GM19099 (cell line): Measurements from ENCODE around the gene FAU.

Experiments used
- POLR2A ChIP-seq: IDR thresholded peaks from 3 replicates; pipeline ENCODE4 v1.6.1; 2011; ENCODE audit warnings: low read depth; ENCODE audit not compliant: insufficient read length; ENCODE audit errors: extremely low read depth

Gene FAU

GRCh38 chr11:65109231-65110198 is 12.4 kb downstream of the FAU start:
- TF ChIP-seq POLR2A = no peak

- no peak for TF ChIP-seq POLR2A
These were observed 13.3 kb downstream of the FAU start for GRCh38 chr11:65108469-65109123.

GRCh38 chr11:65107751-65108468 is 14.0 kb downstream of the FAU start:
- TF ChIP-seq POLR2A = no peak

GRCh38 chr11:65107078-65107477 is 14.9 kb downstream of the FAU start:
- TF ChIP-seq POLR2A = no peak

GRCh38 chr11:65104628-65105027 is 17.3 kb downstream of the FAU start:
- no peak for TF ChIP-seq POLR2A

GRCh38 chr11:65103476-65103875 is 18.5 kb downstream of the FAU start:
- no peak for TF ChIP-seq POLR2A

- no peak for TF ChIP-seq POLR2A
These were observed 19.5 kb downstream of the FAU start for GRCh38 chr11:65102142-65103095.

- TF ChIP-seq POLR2A = no peak
These were observed 21.1 kb downstream of the FAU start for GRCh38 chr11:65100674-65101350.

GRCh38 chr11:65096926-65097325 is 25.0 kb downstream of the FAU start:
- TF ChIP-seq POLR2A = no peak

- peak; percentile 90 for TF ChIP-seq POLR2A
These were observed 25.7 kb downstream of the FAU start, which contains the start of gene VPS51 for GRCh38 chr11:65095974-65096806. TSS of gene VPS51 (plus strand) at chr11:65096214. CDS start at chr11:65096251, 37 bp downstream.

- TF ChIP-seq POLR2A = no peak
These were observed 26.5 kb downstream of the FAU start for GRCh38 chr11:65095427-65095826.

GRCh38 chr11:65090628-65091027 is 31.3 kb downstream of the FAU start:
- no peak for TF ChIP-seq POLR2A

GRCh38 chr11:65089621-65090020 is 32.3 kb downstream of the FAU start:
- no peak for TF ChIP-seq POLR2A
